Posterior vena cava (tissue), 2 donors: ENCODE measurements around the gene VAV1. TPM values are rescaled to one million over a fixed set of nuclear protein-coding genes. Genes with fewer than 3 reads are reported as not detected.

Experiments used
- DNase-seq: peaks from one replicate; pipeline ENCODE4 v3.0.0-alpha.2; 2020; ENCODE audit warnings: low spot score
- intact Hi-C, 2 donors: fragments of 100-400 bp; cut with DNase I; formaldehyde crosslinking; loops; one replicate each; pipeline versions ENCODE4 v1.14.1 to v1.14.2; 2022 to 2023
- long read RNA-seq, 2 donors: library from polyadenylated mRNA; unstranded; transcript quantifications; one replicate each; pipeline ENCODE4 v2.0.0, GENCODE V29; 2020 to 2021
- total RNA-seq, 2 donors: library from RNA; stranded (reverse); fragmentation: NEBNext Ultra II Directional; extraction: Animal tissue kit (Norgen Biotek cat#: 25700); gene quantifications; one replicate each; pipeline ENCODE4 v1.2.1, GENCODE V29; 2021
- donor health status: DM: yes; HTN: yes; CAD: no.
- donor health status: DM: yes; HTN: yes; CAD: no.

VAV1 gene, protein sequence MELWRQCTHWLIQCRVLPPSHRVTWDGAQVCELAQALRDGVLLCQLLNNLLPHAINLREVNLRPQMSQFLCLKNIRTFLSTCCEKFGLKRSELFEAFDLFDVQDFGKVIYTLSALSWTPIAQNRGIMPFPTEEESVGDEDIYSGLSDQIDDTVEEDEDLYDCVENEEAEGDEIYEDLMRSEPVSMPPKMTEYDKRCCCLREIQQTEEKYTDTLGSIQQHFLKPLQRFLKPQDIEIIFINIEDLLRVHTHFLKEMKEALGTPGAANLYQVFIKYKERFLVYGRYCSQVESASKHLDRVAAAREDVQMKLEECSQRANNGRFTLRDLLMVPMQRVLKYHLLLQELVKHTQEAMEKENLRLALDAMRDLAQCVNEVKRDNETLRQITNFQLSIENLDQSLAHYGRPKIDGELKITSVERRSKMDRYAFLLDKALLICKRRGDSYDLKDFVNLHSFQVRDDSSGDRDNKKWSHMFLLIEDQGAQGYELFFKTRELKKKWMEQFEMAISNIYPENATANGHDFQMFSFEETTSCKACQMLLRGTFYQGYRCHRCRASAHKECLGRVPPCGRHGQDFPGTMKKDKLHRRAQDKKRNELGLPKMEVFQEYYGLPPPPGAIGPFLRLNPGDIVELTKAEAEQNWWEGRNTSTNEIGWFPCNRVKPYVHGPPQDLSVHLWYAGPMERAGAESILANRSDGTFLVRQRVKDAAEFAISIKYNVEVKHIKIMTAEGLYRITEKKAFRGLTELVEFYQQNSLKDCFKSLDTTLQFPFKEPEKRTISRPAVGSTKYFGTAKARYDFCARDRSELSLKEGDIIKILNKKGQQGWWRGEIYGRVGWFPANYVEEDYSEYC
- total RNA-seq = 1 to 10 TPM; 6.4 to 7.8 TPM
- long read RNA-seq, donor 1, partial matches to known transcripts = 1 of 2 reads
- long read RNA-seq, donor 1, other reads (novel, unspliced or antisense) = 1 of 2 reads
- long read RNA-seq, donor 2, partial matches to known transcripts = 3 of 4 reads
- long read RNA-seq, donor 2, other reads (novel, unspliced or antisense) = 0 of 4 reads

DNA sequence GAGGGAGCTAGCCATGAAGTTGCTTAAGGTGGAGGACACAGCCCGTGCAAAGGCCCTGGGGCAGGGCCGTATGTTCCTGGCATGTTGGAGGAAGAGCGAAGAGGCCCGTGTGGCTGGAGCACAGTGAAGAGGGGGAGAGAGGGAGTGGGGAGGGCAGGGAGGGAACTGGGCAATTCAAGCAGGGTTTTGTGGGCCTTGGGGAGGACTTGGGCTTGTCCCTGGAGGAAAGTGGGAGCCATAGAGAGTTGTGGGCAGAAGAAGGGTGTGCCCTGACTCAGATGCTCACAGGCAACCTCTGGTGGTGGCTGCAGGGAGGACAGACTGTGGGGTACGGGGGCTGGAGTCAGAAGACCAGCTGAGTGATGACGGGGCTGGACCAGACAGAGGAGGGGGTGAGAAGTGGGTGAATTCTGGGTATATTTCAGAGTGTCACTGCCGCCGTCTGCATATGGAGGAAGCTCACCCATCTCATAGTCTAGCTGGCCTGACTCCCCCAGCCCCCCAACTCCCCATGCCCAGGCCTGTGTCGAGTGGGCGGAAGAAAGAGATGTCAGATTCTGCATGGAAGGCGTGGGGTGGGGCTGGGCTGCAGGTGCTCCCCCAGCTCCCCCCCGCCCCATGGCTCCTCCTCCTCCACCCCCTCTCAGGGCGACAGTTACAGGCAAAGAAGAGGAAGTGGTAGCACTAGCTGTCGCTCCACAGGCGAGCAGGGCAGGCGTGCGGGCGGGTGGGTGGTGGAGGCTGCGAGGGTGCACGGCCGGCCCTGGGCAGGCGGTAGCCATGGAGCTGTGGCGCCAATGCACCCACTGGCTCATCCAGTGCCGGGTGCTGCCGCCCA lies at the start of gene VAV1:
TSS of gene VAV1 (plus strand) at position 681 of the 838 bp plus-strand sequence. CDS start at position 781, 100 bp downstream.
- DNase-seq = peak; percentile 92
- intact Hi-C loops = no loop called here

DNA sequence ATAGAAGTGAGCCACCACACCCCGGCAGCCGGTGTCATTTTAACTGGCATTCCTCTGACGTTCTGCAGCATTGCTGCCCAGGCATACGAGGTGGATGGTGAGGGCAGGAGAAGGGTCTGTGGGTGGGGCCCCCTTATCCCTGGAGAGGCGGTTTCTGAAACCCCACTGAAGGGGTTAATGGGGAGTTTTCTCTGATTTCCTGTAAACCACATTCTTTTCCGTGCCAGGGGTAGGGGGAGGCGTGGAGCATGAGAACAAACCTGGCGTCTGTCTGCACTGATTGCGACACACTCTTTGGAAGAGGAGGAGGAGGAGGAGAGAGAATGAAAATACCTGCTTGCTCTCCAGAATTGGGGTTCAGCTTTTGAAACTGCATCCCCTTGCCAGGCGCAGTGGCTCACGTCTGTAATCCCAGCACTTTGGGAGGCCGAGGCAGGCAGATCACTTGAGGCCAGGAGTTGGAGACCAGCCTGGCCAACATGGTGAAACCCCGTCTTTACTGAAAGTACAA lies 49.3 kb upstream of the VAV1 start:
- intact Hi-C loops = no loop called here
- peak; percentile 79 for DNase-seq

DNA sequence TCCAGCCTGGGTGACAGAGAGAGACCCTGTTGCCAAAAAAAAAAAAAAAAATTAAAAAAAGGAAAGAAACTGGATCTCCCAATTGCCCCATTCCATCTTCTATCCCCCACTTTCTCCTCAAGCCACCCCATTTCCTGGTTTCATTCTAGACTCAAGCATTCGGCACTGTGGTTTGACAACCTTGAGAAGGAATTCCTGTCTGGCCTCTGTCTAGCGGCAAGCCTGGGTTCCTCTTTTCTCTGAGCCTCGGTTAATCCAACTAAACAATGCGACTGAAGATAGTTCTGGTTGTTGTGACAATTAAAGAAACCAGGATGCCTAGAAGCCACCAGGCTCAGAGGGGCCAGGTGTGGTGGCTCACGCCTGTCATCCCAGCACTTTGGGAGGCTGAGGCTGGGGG lies 48.8 kb upstream of the VAV1 start:
- intact Hi-C loops = no loop called here
- DNase-seq = peak; percentile 40

DNA sequence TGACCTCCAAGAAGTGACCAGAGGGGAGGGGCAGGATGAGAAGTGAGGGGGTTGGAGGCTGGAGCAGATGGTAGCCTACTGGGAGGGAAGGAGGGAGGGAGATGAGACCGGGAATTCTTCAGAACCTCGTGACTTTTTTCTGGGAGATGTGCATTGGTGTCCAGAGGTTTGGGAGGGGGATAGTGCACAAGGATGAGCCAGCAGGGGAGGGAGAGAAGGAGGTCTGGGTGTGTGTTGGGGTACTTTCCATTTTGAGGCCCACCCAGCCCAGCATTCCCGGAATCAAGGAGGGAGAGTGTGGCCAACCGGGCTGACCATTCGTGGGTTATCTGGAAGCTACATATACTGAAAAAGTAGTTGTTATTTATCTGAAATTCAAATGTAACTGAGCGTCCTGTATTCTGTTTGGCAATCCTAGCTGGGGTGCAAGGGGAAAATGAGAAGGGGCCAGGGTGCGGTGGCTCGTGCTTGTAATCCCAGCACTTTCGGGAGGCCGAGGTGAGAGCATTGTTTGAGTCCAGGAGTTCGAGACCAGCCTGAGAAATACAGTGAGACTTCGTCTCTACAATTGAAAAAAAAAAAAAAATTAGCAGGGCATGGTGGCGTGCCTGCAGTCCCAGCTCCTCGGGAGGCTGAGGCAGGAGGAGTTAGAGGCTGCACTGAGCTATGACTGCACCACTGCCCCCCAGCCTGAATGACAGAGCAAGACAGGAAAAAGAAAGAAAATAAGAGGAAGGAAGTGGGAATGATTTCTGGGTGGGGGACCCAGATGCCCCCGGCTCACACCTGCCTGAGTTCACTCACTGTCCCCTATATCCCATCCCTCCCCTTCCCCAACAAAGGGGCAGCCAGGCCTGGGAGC lies 47.6 kb upstream of the VAV1 start:
- intact Hi-C loops = no loop called here
- peak; percentile 66 for DNase-seq

DNA sequence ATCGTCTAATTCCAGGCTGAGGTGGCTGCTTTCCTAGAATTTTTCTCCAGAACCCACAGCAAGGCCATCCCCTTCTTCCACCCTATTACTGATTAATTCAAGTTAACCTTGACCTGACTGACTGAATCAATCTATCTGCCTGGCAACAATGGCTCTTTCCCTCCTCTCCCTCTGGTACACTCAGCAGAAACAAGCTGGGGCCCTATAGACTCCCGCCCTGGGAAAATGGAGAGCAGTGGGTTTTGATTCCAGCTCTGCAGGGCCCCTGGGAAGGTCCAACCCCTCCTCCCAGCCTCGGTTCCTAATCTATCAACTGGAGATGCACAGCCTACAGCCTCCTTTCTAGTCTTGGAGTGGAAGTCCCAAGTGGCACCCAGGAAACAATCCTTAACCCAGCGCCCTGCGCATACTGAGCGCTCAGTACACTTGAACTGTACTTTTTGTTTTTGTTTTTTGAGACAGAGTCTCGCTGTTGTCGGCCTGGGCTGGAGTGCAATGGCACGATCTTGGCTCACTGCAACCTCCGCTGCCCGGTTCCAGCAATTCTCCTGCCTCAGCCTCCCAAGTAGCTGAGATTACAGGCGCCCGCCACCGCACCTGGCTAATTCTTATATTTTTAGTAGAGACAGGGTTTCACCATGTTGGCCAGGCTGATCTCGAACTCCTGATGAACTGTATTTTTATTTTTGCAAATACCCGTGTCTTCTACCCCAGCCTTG lies 46.8 kb upstream of the VAV1 start:
- intact Hi-C loops = no loop called here

DNA sequence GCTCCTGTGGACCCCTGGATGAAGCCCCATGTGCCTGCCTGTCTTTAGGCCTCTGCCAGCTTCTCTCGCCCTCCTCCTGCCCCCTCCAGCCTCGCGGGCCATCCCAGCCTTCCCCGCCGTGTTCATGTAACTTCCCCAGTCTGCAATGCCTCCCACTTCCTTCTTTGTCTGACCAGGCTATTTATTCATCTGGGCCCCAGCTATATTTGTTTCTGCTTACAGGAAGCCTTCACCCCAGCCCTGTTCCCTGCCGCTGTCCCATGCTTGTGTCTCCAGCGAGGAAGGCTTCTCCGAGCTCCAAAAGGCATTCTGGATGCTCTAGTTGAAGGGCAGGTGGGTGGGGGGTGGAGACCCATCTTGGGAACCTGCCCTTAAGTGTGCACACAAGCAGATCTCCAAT lies 44.2 kb upstream of the VAV1 start:
- no peak for DNase-seq
- intact Hi-C loops = no loop called here

More for the DNA sequence above, 46.8 kb upstream of the VAV1 start:
- DNase-seq = no peak

DNA sequence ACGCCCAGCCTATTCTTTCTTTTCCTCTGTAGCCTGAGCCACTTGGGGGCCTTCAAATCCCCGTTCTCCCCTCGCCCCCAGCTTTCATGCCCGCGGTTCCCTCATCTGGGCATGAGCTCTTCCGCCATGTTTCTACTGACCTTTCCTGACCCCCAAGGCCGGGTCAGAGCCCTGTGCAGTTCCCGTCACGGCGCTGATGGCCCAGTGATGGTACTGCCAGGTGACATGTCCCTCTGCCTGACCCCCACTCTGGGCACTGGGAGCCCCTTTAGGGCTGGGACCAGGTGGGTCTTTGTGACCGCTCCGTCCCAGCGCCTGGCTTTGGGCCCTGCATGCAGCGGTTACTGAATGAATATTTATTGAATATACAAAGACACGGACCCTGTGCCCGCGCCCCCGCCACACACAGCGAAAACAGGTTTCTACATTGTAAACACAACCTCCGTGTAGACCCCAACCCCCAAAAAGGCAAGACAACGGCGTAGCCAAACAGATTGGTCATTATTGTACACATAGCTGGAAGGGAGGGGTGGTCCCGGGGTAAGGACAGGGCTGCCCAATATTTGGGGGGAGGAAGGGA lies 42.8 kb upstream of the VAV1 start:
- intact Hi-C loops = no loop called here
- no peak for DNase-seq

DNA sequence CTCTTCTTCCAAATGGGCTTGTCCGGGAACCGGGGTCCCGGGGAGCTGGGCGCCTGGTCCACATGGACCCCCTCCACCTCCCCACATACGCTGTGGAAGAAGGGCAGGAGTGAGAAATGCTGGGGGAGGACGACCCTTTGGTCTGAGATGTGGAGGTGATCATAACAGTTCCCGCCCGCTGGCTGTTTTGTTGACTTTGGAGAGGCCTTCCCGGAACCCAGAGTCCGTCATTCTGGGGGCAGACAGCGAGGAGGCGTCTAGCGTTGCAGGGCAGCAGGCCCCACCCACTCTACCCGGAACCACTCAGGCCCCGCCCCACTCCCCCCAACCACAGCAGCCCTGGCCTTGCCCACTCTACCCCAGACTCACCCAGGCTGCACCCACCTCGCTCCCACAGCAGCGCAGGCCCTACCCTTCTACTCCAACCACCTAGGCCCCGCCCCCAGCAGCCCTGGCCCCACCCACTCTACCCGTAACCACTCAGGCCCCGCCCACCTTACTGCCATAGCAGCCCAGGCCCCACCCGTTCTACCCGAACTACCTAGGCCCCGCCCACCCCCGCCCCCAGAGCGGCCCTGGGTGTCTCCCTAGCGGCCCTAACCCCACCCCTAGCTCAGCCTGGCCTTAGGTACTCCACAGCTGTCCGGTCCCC lies 42.2 kb upstream of the VAV1 start:
- DNase-seq = peak; percentile 91
- intact Hi-C loops = no loop called here

DNA sequence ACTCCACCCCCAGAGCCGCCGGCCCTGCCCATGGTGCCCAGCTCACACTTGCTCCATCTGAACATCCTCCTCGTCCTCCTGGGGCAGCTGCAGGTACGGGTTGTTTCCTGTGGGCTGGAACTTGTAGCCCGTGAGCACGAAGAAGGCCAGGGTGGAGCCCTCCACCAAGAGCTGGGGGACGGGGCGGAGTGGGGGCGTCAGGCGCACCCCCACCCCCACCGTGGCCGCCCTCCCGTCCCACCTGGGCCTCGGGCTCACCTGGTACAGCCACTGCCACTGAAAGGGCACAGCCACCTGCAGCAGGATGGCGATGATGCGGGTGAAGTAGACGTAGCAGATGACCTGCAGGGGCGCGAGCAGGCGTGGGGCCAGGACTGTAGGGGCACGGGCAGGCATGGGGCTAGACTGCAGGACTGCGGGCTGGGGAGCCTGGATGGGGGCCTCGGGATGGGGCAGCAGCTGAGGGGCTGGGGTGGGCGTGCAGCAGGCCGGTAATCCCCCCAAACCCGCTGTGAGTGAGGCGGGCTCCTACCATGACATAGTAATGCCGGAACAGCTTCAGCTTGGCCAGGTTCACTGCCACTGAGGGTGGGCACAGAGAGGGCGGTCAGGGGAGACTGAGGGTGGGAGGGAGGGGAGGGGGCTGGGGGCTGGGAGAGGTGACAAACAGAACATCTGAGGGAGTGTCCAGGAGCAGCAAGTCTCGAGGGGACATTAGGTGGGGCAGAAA lies 41.4 kb upstream of the VAV1 start:
- no peak for DNase-seq

DNA sequence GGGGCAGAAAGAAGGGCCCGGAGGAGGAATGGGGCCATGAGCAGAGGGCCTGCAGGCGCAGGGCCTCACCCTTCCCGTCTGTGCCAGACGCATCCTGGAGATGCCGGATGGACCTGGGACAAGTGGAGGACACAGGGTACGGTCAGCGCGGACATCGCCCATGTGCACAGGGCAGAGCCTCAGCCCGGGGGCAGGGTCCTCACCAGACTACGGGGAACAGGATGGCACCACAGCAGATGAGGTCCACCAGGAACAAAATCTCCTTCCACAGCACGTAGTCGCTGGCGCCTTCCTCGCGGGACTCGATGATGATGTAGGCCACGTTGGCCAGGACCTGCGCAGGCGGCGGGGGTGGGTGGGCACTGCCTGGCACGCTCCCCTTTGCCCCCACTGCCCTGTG lies 40.7 kb upstream of the VAV1 start:
- intact Hi-C loops = no loop called here
- DNase-seq = no peak

More for the DNA sequence above, 41.4 kb upstream of the VAV1 start:
- intact Hi-C loops = no loop called here

DNA sequence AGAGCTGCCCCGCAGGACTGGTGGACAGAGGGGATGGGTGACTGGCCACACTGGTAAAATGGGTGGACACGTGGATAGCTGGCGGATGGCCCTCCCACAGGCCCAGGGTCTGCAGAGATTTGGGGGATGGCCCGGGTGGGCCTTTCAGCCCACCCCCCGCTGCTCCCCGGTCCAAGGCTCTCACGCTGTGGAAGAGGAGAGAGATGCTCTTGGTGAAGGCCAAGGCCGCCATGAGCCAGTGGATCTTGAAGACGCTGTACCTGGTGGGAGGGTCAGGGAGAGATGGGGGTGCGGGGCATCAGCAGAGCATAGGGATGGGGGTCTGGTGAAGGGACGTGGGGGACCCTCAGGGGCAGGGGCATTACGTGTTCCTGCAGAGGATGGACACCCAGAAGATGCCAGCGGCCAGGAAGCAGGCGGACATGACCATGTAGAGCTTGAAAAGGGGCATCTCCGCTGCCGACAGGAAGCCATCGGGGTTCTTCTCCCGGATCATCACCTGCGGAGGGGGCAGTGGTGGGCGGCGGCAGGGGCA lies 39.6 kb upstream of the VAV1 start:
- DNase-seq = no peak
- intact Hi-C loops = no loop called here

DNA sequence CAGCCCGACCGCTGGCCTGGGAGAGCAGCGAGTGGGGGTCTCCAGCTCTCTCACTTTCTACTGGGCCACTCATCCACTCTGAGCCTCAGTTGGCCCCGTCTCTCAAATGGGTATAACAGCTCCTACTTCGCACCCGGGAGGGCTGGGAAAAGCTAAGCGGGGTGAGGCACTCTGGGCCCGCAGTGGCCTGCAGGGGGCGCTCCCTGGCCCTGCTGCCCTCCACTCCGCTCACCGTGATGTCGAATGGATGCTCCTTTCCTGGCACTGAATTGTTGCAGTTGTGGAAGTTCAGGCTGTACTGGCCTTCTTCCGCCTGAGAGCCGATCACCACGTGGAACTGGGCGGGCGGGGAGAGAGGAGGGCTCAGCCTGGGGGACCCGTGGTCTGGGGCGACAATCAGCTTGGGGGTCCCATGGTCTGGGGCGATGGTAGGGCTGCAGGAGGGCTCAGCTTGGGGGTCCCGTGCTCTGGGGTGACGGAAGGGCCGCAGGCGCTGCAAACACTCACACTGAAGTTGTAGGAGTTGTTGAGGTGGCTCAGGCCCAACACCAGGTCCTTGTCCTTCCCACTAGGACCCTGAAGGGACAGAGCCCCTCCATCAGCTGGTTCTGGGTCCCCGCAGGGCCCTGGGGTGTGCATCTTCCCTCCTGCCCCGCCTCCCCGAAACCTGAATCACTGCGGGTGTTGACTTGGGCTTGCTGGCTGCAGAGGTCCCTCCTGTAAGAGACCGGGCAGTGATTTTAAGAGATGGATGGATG lies 39.0 kb upstream of the VAV1 start:
- no peak for DNase-seq
- intact Hi-C loops = no loop called here

DNA sequence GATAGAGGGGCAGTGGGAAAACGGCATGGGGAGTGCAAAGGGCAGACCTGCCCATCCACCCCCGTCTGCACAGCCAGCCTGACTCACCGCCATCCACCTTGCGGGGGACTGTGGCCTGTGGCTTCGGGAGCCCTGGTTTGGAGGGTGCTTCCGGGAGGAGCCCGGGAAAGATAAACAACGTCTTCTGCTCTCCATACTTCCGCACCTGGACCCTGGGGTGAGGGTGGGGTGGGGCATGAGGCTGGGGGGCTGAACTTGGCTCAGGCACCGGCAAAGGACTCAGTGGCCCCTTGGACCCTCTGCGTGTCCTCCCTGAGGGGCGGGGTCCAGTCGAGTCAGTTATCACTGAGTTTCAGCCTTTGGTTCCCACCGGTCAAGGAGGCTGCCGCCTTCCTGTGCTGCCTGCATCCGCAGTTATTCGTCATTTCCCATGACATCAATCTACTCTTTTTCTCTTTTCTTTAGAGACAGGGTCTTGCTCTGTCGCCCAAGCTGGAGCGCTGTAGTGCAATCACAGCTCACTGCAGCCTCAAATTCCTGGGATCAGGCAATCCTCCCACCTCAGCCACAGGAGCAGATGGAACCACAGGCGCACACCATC lies 38.3 kb upstream of the VAV1 start:
- intact Hi-C loops = no loop called here
- DNase-seq = no peak

DNA sequence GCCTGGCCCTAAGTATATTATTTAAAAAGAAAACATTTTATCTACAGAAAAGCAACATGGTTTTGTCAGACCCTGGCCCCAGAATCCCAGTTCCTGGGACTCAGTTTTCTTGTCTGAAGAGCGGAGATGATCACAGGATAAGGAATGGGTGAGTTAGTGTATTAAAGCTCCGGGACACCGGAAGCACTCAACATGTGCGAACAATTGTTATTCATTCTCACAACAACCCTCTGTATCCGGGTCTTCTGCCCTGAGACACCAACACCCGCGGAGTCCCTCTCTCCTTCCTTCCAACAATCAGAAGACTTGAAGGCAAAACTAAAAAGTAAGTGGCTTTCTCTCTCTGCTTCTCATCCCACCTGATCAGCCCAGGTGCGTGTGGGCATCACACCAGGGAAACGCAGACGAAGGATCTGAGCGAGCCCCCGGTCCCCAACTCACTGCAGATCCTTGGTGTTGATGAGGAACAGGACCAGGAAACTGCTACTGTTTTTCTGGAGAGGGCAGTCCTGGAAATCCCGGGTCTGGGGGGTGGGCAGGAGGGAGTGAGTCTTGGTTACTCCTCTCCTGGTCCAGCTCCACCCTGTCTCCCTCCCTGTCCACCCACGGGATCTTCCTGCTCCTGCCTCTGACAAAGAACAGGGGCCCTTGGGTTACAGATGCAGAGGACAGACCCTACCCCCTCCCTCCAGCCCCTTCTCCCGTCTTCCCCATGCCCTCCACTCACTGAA lies 37.2 kb upstream of the VAV1 start:
- intact Hi-C loops = no loop called here
- no peak for DNase-seq
